Measurements from ENCODE around the gene AMBRA1.

The AMBRA1 gene

GRCh38 chr11:46393759-46394158 lies 200.1 kb downstream of the AMBRA1 start:
- DNase-seq (ENCODE audit: low read depth) = no peak

- no peak for DNase-seq (ENCODE audit: low read depth)
Measured at GRCh38 chr11:46393231-46393616, 200.6 kb downstream of the AMBRA1 start.

- DNase-seq (ENCODE audit: low read depth) = no peak
Measured at GRCh38 chr11:46392421-46393230, 201.2 kb downstream of the AMBRA1 start.

- no peak for DNase-seq (ENCODE audit: low read depth)
Measured at GRCh38 chr11:46391578-46392420, 202.0 kb downstream of the AMBRA1 start, which contains the start of gene CHRM4. Gene CHRM4 (minus strand): TSS chr11:46391776. CDS start chr11:46386557, 5,219 bp downstream.

GRCh38 chr11:46391186-46391577 lies 202.6 kb downstream of the AMBRA1 start:
- no peak for DNase-seq (ENCODE audit: low read depth)

- no peak for DNase-seq (ENCODE audit: low read depth)
Measured at GRCh38 chr11:46390331-46391171, 203.3 kb downstream of the AMBRA1 start.

GRCh38 chr11:46389450-46390330 lies 204.1 kb downstream of the AMBRA1 start:
- no peak for DNase-seq (ENCODE audit: low read depth)

- DNase-seq (ENCODE audit: low read depth) = no peak
Measured at GRCh38 chr11:46388619-46389449, 205.0 kb downstream of the AMBRA1 start.

- no peak for DNase-seq (ENCODE audit: low read depth)
Measured at GRCh38 chr11:46387919-46388618, 205.8 kb downstream of the AMBRA1 start.

GRCh38 chr11:46387456-46387855 lies 206.4 kb downstream of the AMBRA1 start:
- no peak for DNase-seq (ENCODE audit: low read depth)

GRCh38 chr11:46386674-46387073 lies 207.1 kb downstream of the AMBRA1 start:
- no peak for DNase-seq (ENCODE audit: low read depth)

GRCh38 chr11:46386005-46386578 lies 207.7 kb downstream of the AMBRA1 start:
- no peak for DNase-seq (ENCODE audit: low read depth)

GRCh38 chr11:46385169-46386004 lies 208.4 kb downstream of the AMBRA1 start:
- DNase-seq (ENCODE audit: low read depth) = no peak

GRCh38 chr11:46383974-46384701 lies 209.7 kb downstream of the AMBRA1 start:
- no peak for DNase-seq (ENCODE audit: low read depth)

- no peak for DNase-seq (ENCODE audit: low read depth)
Measured at GRCh38 chr11:46383404-46383758, 210.4 kb downstream of the AMBRA1 start.

- no peak for DNase-seq (ENCODE audit: low read depth)
Measured at GRCh38 chr11:46382646-46383403, 211.0 kb downstream of the AMBRA1 start.
